GM23338 (cell line): ENCODE measurements around the gene HDAC10. TPM values are rescaled to one million over a fixed set of nuclear protein-coding genes. Genes with fewer than 3 reads are reported as not detected.

Source experiments
- ATAC-seq: fragments of 200-7000 bp; cut with Tn5 transposase; 3 replicates; pipeline ENCODE4 v1.9.1; 2020
- DNase-seq: peaks from one replicate; pipeline ENCODE4 v3.0.0-alpha.2; 2015; ENCODE audit warnings: low spot score
- H2AFZ ChIP-seq: fragments of 200-600 bp; sonication (generic); 2 replicates; pipeline ENCODE4 v1.8.0; 2016; ENCODE audit warnings: antibody characterized with exemption, mild to moderate bottlenecking, moderate library complexity
- H3F3A ChIP-seq: fragments of 200-600 bp; sonication (generic); replicated peaks from 2 replicates; pipeline ENCODE4 v1.8.0; 2017; ENCODE audit warnings: antibody characterized with exemption, mixed run types, low read depth
- H3K27ac ChIP-seq: fragments of 200-600 bp; sonication (generic); 2 replicates; pipeline ENCODE4 v1.6.1; 2016; ENCODE audit warnings: low read depth
- H3K27me3 ChIP-seq: fragments of 200-600 bp; sonication (generic); 2 replicates; pipeline ENCODE4 v1.8.0; 2016; ENCODE audit warnings: mild to moderate bottlenecking, mixed run types, moderate library complexity; ENCODE audit not compliant: insufficient read depth
- H3K36me3 ChIP-seq: fragments of 200-600 bp; sonication (generic); 2 replicates; pipeline ENCODE4 v1.8.0; 2016; ENCODE audit warnings: mild to moderate bottlenecking; ENCODE audit not compliant: insufficient read depth
- H3K4me1 ChIP-seq: fragments of 200-600 bp; sonication (generic); 2 replicates; pipeline ENCODE4 v1.8.0; 2016; ENCODE audit warnings: mild to moderate bottlenecking, moderate library complexity; ENCODE audit not compliant: insufficient read depth
- H3K4me2 ChIP-seq: fragments of 200-600 bp; sonication (generic); 2 replicates; pipeline ENCODE4 v1.7.1; 2017; ENCODE audit warnings: mixed run types
- H3K4me3 ChIP-seq: fragments of 200-600 bp; sonication (generic); 2 replicates; pipeline ENCODE4 v1.6.1; 2016; ENCODE audit warnings: mixed run types
- H3K79me2 ChIP-seq: fragments of 200-600 bp; sonication (generic); replicated peaks from 2 replicates; pipeline ENCODE4 v1.8.0; 2017; ENCODE audit warnings: mild to moderate bottlenecking; ENCODE audit not compliant: insufficient read depth
- H3K9me2 ChIP-seq: fragments of 200-600 bp; sonication (generic); 2 replicates; pipeline ENCODE4 v1.8.0; 2017; ENCODE audit not compliant: insufficient read depth
- H4K20me1 ChIP-seq: fragments of 200-600 bp; sonication (generic); replicated peaks from 2 replicates; pipeline ENCODE4 v1.8.0; 2017; ENCODE audit warnings: mild to moderate bottlenecking; ENCODE audit not compliant: insufficient read depth
- H3K27ac Mint-ChIP-seq: 2 replicates; pipeline ENCODE4 v1.8.0; 2020; ENCODE audit warnings: inconsistent platforms, mild to moderate bottlenecking, moderate library complexity, mixed read lengths
- H3K27me3 Mint-ChIP-seq: 3 replicates; pipeline ENCODE4 v1.8.0; 2022; ENCODE audit warnings: low read depth, mild to moderate bottlenecking, moderate library complexity, mixed read lengths, inconsistent platforms; ENCODE audit not compliant: insufficient read depth, poor library complexity
- H3K36me3 Mint-ChIP-seq: 3 replicates; pipeline ENCODE4 v1.8.0; 2021; ENCODE audit warnings: low read depth, mild to moderate bottlenecking, inconsistent platforms, moderate library complexity, mixed read lengths
- H3K4me1 Mint-ChIP-seq: 3 replicates; pipeline ENCODE4 v1.8.0; 2020; ENCODE audit warnings: mild to moderate bottlenecking, inconsistent platforms, mixed read lengths
- H3K4me3 Mint-ChIP-seq: 3 replicates; pipeline ENCODE4 v1.8.0; 2021; ENCODE audit warnings: moderate library complexity, mild to moderate bottlenecking, inconsistent platforms, mixed read lengths
- H3K9me3 Mint-ChIP-seq: 3 replicates; pipeline ENCODE4 v1.8.0; 2020; ENCODE audit warnings: moderate library complexity, mild to moderate bottlenecking, inconsistent platforms, mixed read lengths
- CREB1 ChIP-seq: fragments of 250-450 bp; sonication (Bioruptor Pico); IDR thresholded peaks from 2 replicates; pipeline ENCODE4 v1.5.0; 2020; ENCODE audit warnings: low read depth, mild to moderate bottlenecking, moderate library complexity
- EZH2 ChIP-seq: fragments of 200-600 bp; sonication (generic); IDR thresholded peaks from one replicate; pipeline ENCODE4 v1.8.0; 2017; ENCODE audit warnings: antibody characterized with exemption, mild to moderate bottlenecking, low read depth; ENCODE audit not compliant: unreplicated experiment
- EZH2phosphoT487 ChIP-seq: fragments of 200-600 bp; sonication (generic); IDR thresholded peaks from one replicate; pipeline ENCODE4 v1.8.1; 2018; ENCODE audit warnings: antibody characterized with exemption; ENCODE audit not compliant: unreplicated experiment
- JUNB ChIP-seq: IDR thresholded peaks from one replicate; pipeline ENCODE4 v1.6.1; 2016; ENCODE audit warnings: antibody characterized with exemption; ENCODE audit not compliant: unreplicated experiment
- NANOG ChIP-seq: IDR thresholded peaks from 2 replicates; pipeline ENCODE4 v1.6.1; 2016; ENCODE audit warnings: antibody characterized with exemption, borderline replicate concordance
- POLR2AphosphoS5 ChIP-seq: IDR thresholded peaks from 2 replicates; pipeline ENCODE4 v1.6.1; 2016; ENCODE audit warnings: antibody characterized with exemption, low read depth
- STAT1 ChIP-seq: IDR thresholded peaks from one replicate; pipeline ENCODE4 v1.6.1; 2016; ENCODE audit warnings: antibody characterized with exemption; ENCODE audit not compliant: unreplicated experiment
- ZNF114 ChIP-seq: fragments of 250-450 bp; sonication (Bioruptor Pico); IDR thresholded peaks from 2 replicates; pipeline ENCODE4 v1.5.0; 2020; ENCODE audit warnings: mild to moderate bottlenecking, moderate library complexity
- ZNF331 ChIP-seq: fragments of 250-450 bp; sonication (Bioruptor Pico); IDR thresholded peaks from 2 replicates; pipeline ENCODE4 v1.5.0; 2020; ENCODE audit warnings: low read depth, mild to moderate bottlenecking, moderate library complexity
- polyA plus RNA-seq: library from polyadenylated mRNA; unstranded; fragments of >200 nt; fragmentation: Nextera tagmentation; extraction: Ambion mirVana; gene quantifications from 2 replicates; pipeline ENCODE4 v1.2.1, GENCODE V29; 2016
- total RNA-seq: library from RNA; depleted of rRNA; stranded (reverse); fragments of >200 nt; shearing (Covaris generic); gene quantifications from 2 replicates; pipeline ENCODE4 v1.2.3, GENCODE V29; 2014
- TF ChIP-seq, protein P1 (sequence below): IDR thresholded peaks from 2 replicates; pipeline ENCODE4 v1.6.1; 2016; ENCODE audit warnings: antibody characterized with exemption
- TF ChIP-seq, protein P2 (sequence below): IDR thresholded peaks from one replicate; pipeline ENCODE4 v1.6.1; 2018; ENCODE audit warnings: antibody characterized with exemption; ENCODE audit not compliant: unreplicated experiment
- TF ChIP-seq, protein P3 (sequence below), 2 experiments: fragments of 200-600 bp in 1 of 2; sonication (generic) in 1 of 2; conservative IDR thresholded peaks; 2 replicates each; pipeline versions ENCODE4 v1.5.1 to v1.6.1; 2016 to 2017; ENCODE audit warnings: antibody characterized with exemption in 2 of 2, low read depth in 2 of 2, mild to moderate bottlenecking in 2 of 2, moderate library complexity in 1 of 2
- TF ChIP-seq, protein P4 (sequence below): fragments of 250-450 bp; sonication (Bioruptor Pico); IDR thresholded peaks from 2 replicates; pipeline ENCODE4 v1.5.0; 2020; ENCODE audit warnings: mild to moderate bottlenecking, moderate library complexity

HDAC10 gene
- total and polyA plus RNA-seq, 2 experiments from 2014 or later, result 4.1 to 41.9 TPM

DNA sequence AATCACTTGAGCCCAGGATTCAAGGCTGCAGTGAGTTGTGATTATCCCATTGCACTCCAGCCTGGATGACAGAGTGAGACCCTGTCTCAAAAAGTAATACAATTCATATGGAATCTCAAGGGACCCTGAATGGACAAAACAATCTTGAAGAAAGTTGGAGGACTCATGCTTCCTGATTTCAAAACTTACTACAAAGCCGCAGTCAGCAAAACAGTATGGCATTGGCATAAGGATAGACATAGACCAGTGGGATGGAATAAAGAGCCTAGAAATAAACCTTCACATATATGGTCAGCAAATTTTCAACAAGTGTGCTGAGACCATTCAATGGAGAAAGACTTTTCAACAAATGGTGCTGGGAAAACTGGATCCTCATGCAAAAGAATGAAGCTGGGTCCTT is 47.8 kb downstream of the HDAC10 start:
- H3K27me3 Mint-ChIP-seq, result peaks cover 9% of the 10 kb centered on the region
- H3K9me3 Mint-ChIP-seq, result peaks cover 6% of the 10 kb centered on the region; the same call in 2 of the 3 replicates
- Histone ChIP-seq H3K4me2 (no peak overlapping the region), H3K4me3 (no peak overlapping the region), H3K27me3 (peaks cover 9% of the 10 kb centered on the region; the same call in 1 of the 2 replicates), H4K20me1 (peaks cover 13% of the 10 kb centered on the region), H3F3A (peaks cover 14% of the 10 kb centered on the region), H3K27ac (no peak overlapping the region), H3K4me1 (peaks cover 8% of the 10 kb centered on the region; the same call in 1 of the 2 replicates), H3K9me2 (no peaks in the 10 kb centered on the region), H2AFZ (no peak overlapping the region), H3K79me2 (peaks cover 21% of the 10 kb centered on the region), H3K36me3 (no peaks in the 10 kb centered on the region; the same call in 1 of the 2 replicates)
- TF ChIP-seq POLR2AphosphoS5, result no peak
- no peak for TF ChIP-seq ZNF114
- TF ChIP-seq, protein P1, sequence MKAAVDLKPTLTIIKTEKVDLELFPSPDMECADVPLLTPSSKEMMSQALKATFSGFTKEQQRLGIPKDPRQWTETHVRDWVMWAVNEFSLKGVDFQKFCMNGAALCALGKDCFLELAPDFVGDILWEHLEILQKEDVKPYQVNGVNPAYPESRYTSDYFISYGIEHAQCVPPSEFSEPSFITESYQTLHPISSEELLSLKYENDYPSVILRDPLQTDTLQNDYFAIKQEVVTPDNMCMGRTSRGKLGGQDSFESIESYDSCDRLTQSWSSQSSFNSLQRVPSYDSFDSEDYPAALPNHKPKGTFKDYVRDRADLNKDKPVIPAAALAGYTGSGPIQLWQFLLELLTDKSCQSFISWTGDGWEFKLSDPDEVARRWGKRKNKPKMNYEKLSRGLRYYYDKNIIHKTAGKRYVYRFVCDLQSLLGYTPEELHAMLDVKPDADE, result no peak
- no peak for TF ChIP-seq JUNB
- no peak for TF ChIP-seq EZH2
- TF ChIP-seq NANOG, result no peak
- TF ChIP-seq, protein P2, sequence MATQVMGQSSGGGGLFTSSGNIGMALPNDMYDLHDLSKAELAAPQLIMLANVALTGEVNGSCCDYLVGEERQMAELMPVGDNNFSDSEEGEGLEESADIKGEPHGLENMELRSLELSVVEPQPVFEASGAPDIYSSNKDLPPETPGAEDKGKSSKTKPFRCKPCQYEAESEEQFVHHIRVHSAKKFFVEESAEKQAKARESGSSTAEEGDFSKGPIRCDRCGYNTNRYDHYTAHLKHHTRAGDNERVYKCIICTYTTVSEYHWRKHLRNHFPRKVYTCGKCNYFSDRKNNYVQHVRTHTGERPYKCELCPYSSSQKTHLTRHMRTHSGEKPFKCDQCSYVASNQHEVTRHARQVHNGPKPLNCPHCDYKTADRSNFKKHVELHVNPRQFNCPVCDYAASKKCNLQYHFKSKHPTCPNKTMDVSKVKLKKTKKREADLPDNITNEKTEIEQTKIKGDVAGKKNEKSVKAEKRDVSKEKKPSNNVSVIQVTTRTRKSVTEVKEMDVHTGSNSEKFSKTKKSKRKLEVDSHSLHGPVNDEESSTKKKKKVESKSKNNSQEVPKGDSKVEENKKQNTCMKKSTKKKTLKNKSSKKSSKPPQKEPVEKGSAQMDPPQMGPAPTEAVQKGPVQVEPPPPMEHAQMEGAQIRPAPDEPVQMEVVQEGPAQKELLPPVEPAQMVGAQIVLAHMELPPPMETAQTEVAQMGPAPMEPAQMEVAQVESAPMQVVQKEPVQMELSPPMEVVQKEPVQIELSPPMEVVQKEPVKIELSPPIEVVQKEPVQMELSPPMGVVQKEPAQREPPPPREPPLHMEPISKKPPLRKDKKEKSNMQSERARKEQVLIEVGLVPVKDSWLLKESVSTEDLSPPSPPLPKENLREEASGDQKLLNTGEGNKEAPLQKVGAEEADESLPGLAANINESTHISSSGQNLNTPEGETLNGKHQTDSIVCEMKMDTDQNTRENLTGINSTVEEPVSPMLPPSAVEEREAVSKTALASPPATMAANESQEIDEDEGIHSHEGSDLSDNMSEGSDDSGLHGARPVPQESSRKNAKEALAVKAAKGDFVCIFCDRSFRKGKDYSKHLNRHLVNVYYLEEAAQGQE, result no peak
- TF ChIP-seq, protein P3, sequence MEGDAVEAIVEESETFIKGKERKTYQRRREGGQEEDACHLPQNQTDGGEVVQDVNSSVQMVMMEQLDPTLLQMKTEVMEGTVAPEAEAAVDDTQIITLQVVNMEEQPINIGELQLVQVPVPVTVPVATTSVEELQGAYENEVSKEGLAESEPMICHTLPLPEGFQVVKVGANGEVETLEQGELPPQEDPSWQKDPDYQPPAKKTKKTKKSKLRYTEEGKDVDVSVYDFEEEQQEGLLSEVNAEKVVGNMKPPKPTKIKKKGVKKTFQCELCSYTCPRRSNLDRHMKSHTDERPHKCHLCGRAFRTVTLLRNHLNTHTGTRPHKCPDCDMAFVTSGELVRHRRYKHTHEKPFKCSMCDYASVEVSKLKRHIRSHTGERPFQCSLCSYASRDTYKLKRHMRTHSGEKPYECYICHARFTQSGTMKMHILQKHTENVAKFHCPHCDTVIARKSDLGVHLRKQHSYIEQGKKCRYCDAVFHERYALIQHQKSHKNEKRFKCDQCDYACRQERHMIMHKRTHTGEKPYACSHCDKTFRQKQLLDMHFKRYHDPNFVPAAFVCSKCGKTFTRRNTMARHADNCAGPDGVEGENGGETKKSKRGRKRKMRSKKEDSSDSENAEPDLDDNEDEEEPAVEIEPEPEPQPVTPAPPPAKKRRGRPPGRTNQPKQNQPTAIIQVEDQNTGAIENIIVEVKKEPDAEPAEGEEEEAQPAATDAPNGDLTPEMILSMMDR (conservative IDR thresholded peaks at IDR 0.05; ENCODE audit: low read depth in 2 of 2), result no peak
- no peak for TF ChIP-seq CREB1
- no peak for TF ChIP-seq EZH2phosphoT487
- no peak for TF ChIP-seq ZNF331 (CRISPR knock-in tag)
- TF ChIP-seq STAT1, result no peak
- TF ChIP-seq, protein P4, sequence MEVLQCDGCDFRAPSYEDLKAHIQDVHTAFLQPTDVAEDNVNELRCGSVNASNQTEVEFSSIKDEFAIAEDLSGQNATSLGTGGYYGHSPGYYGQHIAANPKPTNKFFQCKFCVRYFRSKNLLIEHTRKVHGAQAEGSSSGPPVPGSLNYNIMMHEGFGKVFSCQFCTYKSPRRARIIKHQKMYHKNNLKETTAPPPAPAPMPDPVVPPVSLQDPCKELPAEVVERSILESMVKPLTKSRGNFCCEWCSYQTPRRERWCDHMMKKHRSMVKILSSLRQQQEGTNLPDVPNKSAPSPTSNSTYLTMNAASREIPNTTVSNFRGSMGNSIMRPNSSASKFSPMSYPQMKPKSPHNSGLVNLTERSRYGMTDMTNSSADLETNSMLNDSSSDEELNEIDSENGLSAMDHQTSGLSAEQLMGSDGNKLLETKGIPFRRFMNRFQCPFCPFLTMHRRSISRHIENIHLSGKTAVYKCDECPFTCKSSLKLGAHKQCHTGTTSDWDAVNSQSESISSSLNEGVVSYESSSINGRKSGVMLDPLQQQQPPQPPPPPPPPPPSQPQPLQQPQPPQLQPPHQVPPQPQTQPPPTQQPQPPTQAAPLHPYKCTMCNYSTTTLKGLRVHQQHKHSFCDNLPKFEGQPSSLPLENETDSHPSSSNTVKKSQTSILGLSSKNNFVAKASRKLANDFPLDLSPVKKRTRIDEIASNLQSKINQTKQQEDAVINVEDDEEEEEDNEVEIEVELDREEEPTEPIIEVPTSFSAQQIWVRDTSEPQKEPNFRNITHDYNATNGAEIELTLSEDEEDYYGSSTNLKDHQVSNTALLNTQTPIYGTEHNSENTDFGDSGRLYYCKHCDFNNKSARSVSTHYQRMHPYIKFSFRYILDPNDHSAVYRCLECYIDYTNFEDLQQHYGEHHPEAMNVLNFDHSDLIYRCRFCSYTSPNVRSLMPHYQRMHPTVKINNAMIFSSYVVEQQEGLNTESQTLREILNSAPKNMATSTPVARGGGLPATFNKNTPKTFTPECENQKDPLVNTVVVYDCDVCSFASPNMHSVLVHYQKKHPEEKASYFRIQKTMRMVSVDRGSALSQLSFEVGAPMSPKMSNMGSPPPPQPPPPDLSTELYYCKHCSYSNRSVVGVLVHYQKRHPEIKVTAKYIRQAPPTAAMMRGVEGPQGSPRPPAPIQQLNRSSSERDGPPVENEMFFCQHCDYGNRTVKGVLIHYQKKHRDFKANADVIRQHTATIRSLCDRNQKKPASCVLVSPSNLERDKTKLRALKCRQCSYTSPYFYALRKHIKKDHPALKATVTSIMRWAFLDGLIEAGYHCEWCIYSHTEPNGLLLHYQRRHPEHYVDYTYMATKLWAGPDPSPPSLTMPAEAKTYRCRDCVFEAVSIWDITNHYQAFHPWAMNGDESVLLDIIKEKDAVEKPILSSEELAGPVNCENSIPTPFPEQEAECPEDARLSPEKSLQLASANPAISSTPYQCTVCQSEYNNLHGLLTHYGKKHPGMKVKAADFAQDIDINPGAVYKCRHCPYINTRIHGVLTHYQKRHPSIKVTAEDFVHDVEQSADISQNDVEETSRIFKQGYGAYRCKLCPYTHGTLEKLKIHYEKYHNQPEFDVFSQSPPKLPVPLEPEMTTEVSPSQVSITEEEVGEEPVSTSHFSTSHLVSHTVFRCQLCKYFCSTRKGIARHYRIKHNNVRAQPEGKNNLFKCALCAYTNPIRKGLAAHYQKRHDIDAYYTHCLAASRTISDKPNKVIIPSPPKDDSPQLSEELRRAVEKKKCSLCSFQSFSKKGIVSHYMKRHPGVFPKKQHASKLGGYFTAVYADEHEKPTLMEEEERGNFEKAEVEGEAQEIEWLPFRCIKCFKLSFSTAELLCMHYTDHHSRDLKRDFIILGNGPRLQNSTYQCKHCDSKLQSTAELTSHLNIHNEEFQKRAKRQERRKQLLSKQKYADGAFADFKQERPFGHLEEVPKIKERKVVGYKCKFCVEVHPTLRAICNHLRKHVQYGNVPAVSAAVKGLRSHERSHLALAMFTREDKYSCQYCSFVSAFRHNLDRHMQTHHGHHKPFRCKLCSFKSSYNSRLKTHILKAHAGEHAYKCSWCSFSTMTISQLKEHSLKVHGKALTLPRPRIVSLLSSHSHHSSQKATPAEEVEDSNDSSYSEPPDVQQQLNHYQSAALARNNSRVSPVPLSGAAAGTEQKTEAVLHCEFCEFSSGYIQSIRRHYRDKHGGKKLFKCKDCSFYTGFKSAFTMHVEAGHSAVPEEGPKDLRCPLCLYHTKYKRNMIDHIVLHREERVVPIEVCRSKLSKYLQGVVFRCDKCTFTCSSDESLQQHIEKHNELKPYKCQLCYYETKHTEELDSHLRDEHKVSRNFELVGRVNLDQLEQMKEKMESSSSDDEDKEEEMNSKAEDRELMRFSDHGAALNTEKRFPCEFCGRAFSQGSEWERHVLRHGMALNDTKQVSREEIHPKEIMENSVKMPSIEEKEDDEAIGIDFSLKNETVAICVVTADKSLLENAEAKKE, result no peak
- no peak overlapping the region for H3K27ac Mint-ChIP-seq
- DNase-seq (no peak), ATAC-seq (no peak)
- peaks cover 28% of the 10 kb centered on the region for H3K36me3 Mint-ChIP-seq
- peaks cover 14% of the 10 kb centered on the region for H3K4me1 Mint-ChIP-seq
- no peak overlapping the region for H3K4me3 Mint-ChIP-seq
